NCI-H446 (cell line): ENCODE measurements around the gene CCDC169.
"Not testable (repeated sequence)": the region's sequence is repeated elsewhere in the genome, so short reads cannot be mapped to it uniquely, and the experiment has no call there.

Experiments
- DNase-seq, 2 experiments: peaks; one replicate each; lab custom pipeline; 2025; lab: John Stamatoyannopoulos, UW

The CCDC169 gene

DNA sequence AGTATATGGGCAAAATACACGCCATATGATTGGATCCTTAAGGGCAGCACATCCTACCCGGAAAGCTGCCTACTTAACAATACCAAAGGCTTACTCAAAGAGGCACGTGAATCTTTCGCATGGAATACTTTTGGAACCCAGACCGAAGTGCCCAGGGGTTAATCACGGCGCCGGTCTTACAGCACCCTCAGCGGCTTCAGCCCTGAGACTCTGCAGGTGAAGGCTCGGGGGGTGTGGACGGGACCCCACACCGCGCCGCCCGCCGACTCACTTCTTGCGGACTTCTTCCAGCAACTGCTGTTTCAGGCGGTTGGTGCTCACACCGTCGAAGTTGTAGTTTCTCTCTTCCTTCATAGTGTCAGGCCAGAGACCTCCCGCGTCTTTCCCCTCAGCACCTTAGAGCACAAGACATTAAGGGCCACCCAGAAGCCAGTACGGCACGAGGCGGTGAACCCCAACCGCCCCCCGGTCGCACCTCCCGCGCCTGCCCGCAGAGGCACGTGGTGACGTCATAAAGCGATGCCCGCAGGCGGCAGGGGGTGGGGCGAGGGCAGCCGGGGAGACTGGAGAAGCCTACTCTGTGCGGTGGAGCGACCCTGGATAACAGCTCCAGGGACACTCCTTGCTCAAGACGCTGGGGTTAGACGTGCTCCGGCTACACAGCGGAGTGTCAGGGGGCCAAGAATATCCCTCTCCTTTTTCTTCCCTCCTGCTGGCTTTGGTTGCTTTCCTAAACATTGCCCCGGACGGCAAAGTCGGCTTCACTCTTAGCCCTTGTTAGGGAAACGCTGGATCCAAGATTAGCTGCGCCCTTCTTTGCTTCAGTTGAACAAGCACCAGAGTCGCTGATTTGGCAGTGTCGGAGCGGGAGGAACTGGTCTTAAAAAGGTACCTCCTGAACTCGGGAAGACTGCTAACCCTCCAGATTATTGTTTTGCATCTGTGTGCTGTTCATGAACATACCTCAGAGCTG lies at the start of gene CCDC169:
Gene CCDC169 (minus strand): TSS at position 449 of the 973 bp plus-strand sequence. CDS start 95 bp downstream, at position 354.
- peak; percentile 52 to 74 for DNase-seq

DNA sequence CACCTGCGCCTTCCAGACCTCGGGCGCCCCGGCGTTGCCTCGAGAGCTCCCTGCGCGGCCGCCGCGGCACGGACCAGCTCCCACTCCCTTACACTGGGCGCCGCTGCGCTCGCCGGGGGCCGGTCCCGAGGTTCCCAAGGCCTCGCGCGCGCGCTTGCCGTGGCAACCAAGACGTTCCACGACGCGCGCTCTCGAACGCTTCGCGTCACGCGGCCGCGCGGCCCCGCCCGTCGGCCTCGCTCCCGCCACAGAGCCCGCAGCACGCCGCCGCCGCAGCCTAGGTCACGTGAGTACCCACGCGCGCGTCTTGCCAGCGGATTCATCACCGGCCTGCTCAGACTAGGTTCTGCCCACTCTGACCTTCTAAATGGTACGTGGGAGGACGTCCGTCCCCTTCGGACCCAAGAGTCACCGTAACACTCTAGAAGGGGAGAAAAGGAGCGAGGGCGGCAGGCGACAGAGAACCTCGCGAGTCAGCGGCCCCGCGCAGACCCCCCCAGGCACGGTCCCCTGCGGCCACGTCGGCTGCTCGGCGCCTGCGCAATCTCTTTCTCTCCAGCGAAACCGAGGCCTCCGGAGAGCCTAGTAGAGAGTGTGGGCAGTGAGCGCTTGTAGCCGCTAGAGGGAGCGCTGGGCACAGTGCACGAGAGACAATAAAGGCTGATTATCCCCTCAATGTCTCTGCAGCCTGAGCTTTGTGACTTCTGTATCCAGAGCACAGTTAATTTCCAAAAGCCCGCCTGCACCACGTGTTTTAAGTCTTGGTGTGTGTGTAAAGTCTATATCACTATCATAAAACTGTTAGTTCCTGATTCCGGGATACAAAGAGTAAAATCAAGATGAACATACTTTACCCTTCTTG lies 48.8 kb upstream of the CCDC169 start, which contains the start of gene SPART:
Gene SPART (minus strand): TSS at position 173 of the 862 bp plus-strand sequence. CDS start 10,564 bp downstream, outside the sequence.
- peak; percentile 84 to 96 for DNase-seq

DNA sequence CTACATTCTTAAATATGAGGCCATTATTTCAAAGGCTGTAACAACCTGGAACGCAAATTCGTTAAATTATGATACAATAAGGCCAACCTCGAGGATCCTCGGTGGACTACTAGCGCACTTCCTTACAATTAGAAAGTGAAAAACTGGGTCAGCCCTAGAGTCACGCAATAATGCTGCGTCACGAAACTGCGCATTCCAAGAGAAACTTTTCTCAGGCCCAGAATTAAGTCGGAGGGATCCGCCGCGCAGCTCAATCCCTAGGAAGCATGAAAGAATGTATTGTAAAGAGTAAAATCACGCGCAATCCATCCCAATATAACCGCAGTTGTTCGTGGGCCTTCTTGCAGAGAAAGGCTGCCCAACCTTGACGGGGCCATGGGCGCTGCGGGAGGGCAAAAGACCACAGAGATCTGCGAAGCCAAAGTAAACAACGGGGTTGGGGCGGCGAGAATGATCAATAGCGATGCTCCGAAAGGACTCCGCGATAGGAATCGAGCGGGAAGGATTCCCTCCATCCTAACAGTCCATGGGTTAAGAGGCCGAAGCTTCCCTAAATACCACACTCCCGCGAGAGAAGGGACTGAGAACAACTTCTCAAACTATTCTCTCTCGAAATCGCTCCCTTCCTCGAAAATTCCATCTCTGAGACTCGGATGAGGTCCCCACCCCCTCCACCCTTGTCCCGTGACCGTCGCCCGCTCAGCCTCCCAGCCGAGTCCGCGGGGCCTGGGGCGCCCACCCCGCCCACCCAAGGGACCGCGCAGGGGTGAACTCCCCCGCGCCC lies 48.0 kb upstream of the CCDC169 start:
- peak; percentile 41 to 46 for DNase-seq

DNA sequence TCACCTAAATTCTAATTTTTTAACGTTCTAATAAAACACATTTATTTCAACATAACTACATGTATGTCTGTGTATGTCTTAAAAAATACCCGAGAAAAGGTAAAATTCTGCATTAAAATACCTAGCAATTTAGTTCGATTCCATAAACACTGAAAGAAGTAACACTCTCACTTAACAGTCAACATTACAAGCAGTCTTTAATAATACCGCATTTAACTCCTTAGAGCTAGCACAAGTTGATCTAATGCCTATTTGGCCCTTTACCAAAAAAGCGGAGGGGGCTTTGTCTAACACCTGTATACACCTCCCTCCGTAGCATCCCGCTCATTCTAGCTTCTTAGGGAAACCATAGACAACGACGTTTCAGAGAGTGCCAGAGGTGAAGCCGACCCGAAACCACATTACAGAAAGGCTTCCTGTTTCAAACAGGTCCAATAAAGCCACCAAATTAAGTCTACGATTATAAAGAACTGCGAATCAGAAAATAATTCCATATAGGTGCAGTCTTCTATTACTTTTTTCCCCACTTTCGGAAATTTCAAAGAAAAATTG lies 47.3 kb upstream of the CCDC169 start:
- DNase-seq = no peak

DNA sequence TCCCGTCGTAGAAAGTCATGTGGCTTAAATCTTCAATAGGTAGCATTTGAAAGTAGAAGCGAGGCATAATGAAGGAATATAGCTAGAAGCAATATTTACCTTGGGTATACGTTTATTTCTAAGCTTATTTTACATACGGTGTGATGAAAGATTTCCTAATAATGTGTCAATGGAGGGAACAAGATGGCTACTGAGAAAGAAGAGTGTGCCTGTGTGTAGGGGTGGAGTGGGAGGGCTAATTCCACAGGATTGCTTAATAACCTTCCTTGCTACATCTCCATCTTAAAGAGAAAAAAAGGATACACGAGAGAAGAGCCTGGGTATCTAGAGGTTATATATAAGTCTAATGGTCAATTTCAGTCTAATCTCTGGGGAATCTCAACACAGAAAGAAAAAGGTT lies 46.6 kb upstream of the CCDC169 start:
- no peak for DNase-seq

DNA sequence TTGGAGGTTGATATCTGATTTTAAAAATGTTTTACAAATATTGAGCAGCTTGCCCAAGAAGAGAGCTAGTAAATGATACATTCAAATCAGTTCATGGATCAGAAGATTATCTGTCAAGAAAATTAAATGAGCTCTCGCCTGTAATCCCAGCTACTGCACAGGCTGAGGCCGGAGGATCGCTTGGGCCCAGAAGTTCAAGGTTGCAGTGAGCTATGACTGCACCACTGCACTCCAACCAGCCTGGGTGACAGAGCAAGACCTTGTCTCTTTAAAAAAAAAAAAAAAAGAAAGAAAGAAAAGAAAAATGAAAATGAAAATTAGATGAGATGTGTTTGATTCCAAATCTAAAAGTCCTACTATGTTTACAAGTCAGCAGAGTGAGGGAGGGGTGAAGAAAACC lies 46.2 kb upstream of the CCDC169 start:
- no peak for DNase-seq

DNA sequence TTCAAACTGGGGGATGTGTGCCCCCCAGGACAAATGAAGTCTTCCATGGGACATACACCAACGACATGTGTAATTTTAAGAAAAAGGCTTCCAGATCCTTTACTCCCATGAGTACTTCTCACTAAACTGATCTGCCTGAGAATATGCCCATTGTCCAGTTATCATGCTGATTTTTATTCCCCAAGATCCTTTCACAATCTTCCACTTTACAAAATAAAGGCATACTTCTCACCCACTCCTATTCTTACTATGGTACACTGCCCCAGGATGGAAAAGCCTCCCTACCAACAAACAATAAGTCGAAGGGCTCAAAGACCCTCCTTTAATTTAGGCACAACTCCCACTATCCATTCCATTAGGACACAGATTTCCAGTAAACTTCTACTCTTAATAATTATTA lies 45.1 kb upstream of the CCDC169 start:
- no peak for DNase-seq

DNA sequence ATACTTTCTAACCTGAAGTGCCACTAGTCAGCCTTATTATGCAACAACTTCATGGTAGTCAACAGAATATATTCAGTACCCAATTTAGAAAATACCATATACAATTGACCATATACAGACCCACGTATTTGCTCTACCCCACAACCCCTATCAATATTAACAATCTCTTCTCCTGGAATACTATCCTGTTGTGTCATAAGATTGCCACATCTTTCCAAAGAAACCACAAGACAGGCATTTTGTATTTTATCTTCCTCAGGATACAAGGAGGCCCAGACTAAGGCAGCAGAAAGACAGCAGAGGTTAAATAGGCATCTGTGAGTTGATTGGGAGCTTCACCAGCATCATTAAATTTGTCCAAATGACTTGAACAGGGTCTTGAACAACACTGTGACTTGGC lies 44.1 kb upstream of the CCDC169 start:
- DNase-seq = no peak

DNA sequence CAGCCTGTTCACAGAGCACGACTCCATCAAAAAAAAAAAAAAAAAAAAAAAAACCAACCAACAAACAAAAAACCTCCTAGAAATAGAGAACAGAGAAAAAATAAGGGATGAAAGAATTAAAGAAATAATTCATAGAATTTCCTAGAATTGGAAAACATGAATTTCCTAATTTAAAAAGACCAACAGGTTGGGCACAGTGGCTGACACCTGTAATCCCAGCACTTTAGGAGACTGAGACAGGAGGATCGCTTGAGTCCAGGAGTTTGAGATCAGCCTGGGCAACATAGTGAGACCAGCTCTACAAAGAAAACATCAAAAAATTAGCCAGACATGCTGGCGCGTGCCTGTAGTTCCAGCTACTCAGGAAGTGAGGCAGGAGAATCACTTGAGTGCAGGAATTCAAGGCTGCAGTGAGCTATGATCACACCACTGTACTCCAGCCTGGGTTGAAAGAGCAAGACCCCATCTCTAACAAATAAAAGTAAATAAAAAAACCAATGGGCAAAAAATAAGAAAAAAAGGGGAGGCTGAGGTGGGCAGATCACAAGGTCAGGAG lies 42.1 kb upstream of the CCDC169 start:
- no peak for DNase-seq

DNA sequence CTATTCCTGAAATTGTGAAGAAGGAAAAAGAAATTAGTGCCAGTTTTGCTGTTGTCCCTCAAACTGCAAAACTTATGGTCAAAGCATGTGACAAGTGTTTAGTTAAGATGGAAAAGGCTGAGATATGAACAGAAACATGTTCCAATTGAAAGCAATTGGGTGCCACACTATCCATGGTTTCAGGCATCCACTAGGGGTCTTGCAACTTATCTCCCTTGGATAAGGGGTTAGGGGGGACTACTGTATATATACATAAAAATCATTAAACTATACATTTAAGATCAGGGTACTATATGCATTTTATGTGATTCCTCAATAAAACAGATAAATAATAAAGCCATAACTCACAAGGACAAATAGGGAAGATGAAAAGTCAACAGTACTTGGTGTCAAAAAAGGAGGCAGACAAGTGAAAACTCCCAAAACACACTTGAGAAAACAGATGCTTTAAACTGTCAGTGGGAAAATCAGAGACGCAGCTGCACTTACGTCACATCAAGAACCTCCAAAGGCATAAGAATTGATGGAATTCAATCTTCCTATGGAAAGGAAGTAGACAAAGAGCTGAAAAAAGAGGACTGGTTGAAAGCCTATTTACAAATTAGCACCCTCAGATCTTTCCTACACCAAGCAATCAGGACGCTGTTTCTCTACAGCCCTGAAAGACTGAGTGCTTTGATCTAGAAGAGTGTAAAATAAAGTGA lies 40.5 kb upstream of the CCDC169 start:
- no peak for DNase-seq

DNA sequence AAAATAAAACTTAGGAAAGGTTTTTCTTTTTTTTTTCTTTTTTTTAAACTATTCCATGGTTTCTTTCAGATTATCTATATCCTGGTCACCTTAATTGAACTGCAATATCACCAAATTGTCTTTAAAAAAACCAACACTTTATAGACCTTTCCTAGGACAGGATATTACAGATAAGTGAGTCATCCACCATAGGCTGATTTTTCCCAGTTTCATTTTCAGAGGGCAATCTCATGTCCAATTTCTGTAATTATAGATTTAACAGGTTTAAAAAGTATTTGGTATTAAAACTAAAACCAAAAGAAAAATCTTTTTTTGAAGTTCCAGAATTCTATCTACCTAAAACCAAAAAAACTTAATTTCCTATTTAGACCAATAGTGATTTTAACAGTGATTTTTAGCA lies 35.4 kb upstream of the CCDC169 start:
- DNase-seq = no peak

DNA sequence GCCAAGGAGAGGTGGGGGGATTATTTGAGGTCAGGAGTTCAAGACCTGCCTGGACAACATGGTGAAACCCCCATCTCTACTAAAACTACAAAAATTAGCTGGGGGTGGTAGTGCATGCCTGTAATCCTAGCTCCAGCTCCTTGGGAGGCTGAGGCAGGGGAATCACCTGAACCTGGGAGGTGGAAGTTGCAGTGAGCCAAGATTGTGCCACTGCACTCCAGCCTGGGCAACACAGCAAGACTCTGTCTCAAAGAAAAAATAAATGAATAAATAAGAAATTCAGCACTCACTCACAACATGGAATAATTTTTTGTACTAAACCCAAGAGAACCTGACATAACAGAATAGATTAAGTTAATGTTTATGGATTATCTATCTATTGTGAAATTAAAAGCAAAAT lies 34.6 kb upstream of the CCDC169 start:
- not testable (repeated sequence) for DNase-seq

DNA sequence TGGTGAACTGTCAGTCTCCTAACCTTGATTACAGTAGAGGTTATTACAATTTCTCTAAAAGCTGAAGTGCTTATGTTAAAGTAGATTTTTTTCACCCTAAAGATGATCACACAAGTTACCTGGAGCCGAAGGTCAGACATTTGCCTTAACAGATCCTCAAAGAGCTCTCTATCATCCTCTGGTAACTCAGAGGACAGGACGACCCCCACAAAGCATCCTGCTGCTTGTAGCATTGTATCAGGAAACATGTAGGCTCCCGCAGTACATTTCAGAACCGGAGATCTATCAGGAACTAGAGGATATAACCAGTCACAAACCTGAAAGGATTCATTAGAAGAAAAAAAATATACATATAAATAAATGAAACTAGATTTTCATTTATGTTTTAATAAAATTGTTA lies 33.7 kb upstream of the CCDC169 start:
- DNase-seq = no peak

DNA sequence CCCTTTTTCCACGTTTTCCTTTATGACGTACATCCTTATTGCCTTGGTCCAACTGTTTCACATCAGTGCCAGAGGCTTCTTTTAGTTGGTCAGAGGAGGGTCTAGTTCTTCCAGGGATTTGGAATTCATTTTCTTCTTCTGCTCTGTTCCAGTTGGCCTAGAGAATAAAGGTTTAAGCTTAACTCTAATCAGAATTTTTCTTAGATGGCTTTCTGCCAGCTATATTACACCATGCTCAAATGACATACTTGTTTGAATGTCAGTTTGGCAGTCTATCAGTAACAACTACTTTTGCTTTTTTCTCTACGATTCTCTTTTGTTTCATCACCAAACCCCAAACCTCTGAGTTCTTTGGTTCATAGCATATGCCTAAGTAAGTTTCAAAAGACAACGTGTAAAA lies 31.7 kb upstream of the CCDC169 start:
- no peak for DNase-seq

DNA sequence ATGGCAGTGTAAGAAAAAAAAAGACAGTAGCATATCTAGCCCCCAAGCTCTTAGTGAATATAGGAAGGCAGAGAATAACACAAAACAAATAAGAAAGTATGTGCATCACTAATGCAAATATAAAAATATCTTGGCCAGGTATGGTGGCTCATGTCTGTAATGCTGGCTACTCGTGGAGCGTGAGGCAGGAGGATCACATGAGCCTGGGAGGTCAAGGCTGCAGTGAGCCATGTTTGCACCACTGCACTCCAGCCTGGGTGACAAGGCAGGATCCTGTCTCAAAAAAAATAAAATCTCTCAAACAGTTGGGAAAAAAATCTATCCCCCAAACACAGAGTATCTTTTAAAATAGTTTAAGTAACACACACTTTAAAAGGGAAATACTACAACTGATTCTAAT lies 31.2 kb upstream of the CCDC169 start:
- no peak for DNase-seq

DNA sequence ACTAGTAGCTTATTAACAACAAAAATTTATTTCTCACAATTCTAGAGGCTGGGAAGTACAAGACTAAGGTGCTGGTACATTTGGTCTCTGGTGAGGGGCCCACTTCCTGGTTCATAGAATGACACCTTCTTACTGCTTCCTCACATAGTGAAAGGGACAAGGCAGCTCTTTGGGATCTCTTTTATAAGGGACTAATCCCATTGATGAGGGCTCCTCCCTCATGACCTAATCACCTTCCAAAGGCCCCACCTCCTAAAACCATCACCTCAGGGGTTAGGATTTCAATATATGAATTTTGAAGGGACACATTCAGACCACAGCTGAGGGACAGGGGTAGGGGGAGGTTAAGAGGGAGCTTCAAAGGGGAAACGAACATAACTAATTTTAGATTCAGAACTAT lies 28.3 kb upstream of the CCDC169 start:
- no peak for DNase-seq

DNA sequence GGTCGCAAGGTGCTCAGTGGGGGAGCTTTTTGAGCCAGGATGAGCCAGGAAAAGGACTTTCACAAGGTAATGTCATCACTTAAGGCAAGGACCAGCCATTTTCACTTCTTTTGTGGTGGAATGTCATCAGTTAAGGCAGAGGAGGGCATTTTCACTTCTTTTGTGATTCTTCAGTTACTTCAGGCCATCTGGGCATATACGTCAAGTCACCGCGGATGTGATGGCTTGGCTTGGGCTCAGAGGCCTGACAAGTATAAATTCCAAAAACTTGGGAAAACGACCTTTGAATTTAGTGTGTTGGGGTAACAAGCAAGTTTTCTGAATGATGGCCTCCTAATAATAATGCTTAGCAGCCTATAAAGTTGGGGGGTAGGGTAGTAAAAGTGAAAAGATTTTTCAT lies 27.3 kb upstream of the CCDC169 start:
- DNase-seq = not testable (repeated sequence)

DNA sequence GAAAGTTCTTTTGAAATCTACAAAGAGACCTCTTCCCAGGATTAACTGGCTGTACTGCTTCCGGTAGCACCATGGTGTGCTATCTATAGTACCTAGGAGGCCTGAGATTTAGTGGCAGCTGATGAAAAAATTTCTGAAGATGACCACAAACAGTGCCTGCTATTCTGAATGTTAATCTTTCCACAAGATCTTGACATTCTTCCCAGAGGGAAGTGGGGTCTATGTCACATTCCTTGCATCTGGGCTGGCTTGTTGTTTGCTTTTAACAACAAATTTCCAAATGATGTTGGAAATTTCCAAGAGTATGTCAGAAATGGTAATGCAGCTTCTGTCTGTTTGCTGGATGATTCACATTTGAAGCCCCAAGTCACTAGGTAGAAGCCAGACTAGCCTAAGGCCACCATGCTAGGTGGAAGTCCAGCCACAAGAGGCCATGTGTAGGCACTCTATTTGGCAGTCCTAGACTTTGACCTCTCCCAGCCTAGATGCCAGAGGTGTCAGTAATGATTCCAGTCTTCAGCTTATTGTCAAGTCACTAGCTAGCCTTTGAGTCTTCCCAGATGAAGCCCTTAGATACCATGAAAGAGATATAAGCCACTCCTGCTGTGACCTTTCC lies 26.4 kb upstream of the CCDC169 start:
- no peak for DNase-seq

DNA sequence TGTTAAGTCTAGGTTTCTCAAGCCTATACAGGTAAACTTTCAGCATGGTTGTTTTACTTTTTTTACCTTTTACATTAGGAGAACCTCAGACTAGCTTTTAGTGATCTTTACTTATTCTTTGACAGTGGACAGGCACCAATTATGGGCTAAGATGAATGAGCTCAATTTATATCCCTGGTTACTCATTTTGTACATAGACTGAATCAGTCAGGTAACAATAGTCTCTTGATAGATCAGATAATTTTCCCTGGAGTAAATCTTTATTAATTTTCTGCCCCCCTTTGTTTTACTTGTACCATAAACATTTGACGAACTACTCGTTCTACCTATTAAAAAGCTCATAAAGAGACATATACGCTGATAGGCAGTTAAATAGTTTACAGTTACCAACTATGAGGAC lies 25.8 kb upstream of the CCDC169 start:
- DNase-seq = no peak

DNA sequence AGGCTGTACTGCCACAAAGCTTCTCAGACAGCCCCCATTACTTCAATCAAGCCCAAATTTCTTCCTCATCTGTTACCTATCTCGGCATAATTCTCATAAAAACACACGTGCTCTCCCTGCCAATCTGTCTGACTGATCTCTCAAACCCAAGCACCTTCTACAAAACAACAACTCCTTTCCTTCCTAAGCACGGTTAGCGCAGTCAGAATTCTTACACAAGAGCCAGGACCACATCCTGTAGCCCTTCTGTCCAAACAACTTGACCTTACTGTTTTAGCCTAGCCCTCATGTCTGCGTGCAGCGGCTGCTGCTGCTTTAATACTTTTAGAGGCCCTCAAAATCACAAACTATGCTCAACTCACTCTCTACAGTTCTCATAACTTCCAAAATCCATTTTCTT lies 22.2 kb upstream of the CCDC169 start:
- DNase-seq = not testable (repeated sequence)
